ENCODE data around the gene USP10.

Gene USP10

GRCh38 chr16:84699147-84699711, 571 bp upstream of the USP10 start:
- DNase-seq (ENCODE audit: low spot score), result peak; percentile 6

- peak; percentile 15 for DNase-seq (ENCODE audit: low spot score)
These were observed 873 bp downstream of the USP10 start for GRCh38 chr16:84700446-84701300.

- no peak for DNase-seq (ENCODE audit: low spot score)
These were observed 3.9 kb downstream of the USP10 start for GRCh38 chr16:84703681-84704080.

DNA sequence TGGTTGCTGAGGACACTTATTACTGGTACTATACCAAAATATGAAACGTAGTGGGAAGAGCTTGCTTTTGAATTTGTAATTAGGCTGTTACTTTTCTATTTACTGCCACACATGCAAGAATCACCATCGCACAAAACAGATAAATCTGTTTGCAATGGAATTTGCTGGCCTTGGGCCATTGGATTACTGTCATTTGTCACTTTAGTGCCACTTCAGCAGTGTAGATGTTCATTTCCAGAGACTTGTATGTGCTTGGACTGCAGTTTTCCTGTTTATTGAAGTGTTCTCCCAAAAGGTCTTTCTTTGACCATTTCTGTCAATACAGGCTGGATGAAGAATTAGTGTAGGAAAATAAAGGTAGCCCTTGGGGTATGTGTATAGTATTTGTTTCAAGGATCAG, 4.5 kb downstream of the USP10 start:
- DNase-seq (ENCODE audit: low spot score), result no peak

DNA sequence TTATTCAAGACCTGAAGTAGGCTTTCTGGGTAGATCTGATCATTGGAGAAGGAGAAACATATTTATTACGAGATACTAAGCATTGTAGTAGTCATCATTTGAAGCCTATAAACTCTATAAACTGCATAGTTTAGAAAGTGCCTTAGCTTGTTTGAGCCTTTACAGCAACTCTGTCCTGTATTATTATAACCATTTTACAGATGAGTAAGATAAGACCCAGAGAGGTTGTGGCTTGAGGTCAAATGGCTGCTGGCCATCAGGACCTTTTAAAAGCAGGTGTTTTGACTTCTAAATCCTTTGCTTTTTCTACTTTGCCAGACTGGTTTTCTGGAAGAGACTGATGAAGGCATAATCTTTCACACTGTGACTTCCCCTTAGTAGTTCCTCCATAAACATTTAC, 7.1 kb downstream of the USP10 start:
- no peak for DNase-seq (ENCODE audit: low spot score)

DNA sequence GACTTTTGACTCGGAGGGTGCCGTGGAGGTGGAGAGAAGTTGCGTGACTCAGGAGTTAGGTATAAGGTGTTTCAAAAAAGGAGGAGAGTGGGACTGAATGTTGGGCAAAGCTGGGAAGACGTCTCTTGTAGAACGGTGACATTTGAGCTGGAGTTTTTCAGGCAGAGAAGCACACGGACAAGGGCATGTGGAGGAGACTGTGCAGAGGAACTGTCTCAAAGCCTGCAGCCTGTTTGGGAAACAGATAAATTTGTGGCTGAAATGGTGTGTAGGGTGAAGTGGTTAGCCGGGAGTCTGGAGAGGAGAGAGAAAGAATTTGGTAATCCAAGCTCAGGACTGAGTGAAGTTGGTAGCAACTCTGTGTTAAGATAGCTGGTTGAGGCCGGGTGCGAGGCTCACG, 9.8 kb downstream of the USP10 start:
- DNase-seq (ENCODE audit: low spot score), result no peak

- DNase-seq (ENCODE audit: low spot score), result no peak
These were observed 10.9 kb downstream of the USP10 start for GRCh38 chr16:84710686-84711085.

- no peak for DNase-seq (ENCODE audit: low spot score)
These were observed 12.4 kb downstream of the USP10 start for GRCh38 chr16:84712138-84712671.

DNA sequence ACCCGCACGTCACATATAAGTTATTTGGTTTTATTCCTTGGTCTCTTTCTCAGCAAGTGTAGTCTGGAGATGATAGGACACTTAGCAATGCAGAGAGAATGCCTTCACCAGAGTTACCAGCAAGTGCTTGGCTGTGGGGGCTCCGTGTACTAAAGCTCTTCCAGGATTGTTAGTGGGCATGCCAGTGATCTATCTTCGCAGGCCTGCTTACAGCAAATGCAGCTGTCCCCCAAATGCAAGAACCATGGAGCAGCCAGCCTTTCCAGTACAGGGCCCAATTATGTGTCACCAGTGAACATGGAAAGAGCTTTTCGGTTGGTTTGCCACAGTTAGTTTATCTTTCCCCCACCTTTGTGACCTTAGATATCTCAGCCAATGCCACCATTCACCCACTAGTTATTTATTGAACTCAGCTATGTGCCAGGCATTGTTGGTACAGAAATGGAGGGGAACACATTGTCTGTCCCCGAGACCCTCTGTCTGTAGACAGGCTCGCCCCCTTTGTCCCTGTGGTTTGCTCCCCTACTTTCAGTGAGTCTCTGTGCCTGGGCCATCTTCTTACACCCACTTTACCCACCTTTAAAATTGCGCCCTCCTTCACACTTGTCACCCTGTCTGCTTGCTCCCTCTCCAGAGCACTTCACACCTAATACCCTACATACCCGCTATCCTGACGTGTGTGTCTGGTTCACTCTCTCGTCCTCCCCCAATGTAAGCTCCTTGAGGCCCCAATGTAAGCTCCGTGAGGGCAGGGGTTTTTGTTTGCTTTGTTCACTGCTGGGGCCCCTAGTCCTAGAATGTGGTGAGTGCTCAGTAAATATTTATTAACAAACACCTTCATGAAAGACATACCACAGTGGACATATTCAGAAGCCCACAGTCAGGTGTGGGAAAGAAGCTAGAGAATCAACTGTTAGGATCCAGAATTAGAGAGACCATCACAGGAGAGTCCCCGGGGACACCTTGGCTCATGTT, 13.3 kb downstream of the USP10 start:
- no peak for DNase-seq (ENCODE audit: low spot score)

DNA sequence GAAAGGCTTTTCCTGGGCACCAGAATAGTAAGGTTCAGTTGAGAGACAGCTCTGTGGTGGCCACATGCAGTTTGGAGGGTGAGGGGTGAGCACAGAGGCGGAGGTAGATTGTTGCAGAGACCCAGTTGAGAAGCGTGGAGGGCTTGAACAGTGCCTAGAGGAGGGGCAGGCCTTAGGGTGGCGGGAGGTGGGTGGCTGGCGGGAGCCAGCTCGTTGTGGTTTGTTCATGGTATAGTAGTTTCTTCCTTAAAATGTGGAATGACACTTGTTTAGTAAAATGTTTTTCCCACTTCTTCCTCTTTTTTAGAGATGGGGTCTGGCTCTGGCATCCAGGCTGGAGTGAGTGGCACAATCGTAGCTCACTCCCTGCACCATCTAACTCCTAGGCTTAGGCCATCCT, 14.2 kb downstream of the USP10 start:
- DNase-seq (ENCODE audit: low spot score), result no peak

DNA sequence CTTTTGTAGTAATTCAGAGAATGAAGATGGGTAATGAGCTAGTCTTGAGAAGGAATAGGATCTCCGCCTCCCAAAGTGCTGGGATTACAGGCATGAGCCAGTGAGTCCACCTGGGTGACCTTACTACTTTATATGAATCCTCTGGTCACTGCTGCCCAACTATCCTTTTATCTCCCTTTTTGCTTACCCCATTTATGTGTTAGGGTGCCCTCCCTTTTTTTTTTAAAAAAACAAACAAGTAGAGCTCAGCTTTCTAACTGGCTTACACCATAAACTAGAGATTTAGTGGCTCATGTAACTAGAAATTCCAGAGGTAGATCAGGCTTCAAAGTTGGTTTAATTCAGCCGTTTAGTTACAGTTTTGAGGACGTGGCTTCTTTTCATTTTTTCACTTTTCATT, 15.6 kb downstream of the USP10 start:
- DNase-seq (ENCODE audit: low spot score), result no peak

GRCh38 chr16:84715854-84716253, 16.1 kb downstream of the USP10 start:
- no peak for DNase-seq (ENCODE audit: low spot score)

DNA sequence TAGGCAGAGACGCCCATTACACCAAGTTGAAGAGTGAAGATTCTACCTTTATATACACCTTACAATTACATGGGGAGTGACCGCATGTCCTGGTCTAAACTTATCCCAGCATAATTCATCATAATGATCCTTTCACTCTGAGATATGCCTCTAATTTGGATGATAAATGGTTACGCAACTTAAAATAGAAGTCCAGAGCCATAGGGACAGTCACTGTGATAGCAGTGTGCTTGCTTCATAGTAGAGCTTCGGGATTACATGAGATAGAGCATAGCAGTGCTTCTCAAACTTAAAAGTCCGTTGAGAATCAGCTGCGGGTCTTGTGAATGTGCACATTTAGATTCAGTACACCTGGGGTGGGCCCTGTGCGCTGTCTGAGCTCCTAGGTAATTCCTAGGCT, 16.9 kb downstream of the USP10 start:
- no peak for DNase-seq (ENCODE audit: low spot score)

GRCh38 chr16:84717484-84717883, 17.7 kb downstream of the USP10 start:
- DNase-seq (ENCODE audit: low spot score), result no peak

- no peak for DNase-seq (ENCODE audit: low spot score)
These were observed 20.4 kb downstream of the USP10 start for GRCh38 chr16:84720177-84720579.

- DNase-seq (ENCODE audit: low spot score), result no peak
These were observed 22.3 kb downstream of the USP10 start for GRCh38 chr16:84722068-84722467.

DNA sequence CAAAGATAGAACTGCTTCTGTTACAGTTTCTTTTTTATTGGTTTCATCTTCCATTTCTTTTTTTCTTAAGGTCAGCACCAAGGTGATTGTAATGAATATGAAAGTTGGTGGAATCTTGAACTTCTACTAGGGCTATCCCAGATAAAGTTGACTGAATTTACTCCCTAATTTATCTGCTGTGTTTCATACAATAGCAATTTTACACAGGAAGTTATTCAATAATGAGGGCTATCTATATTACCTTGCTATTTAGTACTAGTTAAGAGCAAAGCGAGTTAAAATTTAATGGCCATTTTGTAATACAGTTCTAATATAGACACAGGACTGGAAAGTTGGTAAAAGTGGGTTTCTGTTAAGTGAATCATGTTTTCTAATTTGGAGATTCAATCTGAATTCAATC, 24.1 kb downstream of the USP10 start:
- no peak for DNase-seq (ENCODE audit: low spot score)

DNA sequence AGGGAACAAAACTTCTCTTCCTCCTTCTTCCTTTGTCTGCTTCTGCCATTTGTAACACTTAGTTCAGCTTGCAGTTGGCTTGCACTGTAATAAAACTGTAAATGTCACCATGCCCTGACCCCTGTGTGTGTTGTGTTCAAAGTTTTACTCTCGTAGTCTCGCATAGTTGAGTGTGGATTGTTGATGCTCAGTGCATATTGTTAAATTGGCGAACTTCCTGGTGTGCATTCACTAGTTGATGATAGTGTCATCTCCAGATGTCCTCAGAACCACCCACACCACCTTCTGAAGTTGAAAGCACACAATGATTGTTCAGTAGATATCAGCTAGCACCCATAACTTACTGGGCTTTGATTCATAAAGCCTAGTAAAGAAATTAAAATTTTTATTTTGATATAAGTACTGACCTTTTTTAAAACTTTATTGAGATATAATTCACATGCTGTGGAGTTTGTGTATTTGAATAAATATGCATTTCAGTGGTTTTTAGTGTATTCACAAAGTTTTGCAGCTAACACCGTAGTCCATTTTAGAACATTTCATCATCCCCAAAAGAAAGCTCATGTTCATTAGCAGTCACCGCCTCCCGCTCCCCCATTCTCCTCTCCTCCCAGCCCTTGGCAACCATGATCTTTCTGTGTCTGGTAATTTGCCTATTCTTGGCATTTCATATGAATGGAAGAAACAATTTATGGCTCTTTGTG, 25.0 kb downstream of the USP10 start:
- DNase-seq (ENCODE audit: low spot score), result no peak

- DNase-seq (ENCODE audit: low spot score), result no peak
These were observed 25.8 kb downstream of the USP10 start for GRCh38 chr16:84725481-84726078.

GRCh38 chr16:84726079-84726668, 26.4 kb downstream of the USP10 start:
- peak; percentile 82 for DNase-seq (ENCODE audit: low spot score)

All from LoVo (cell line).